ENCODE measurements around the gene DHRS2.
"Not testable (repeated sequence)": the region's sequence is repeated elsewhere in the genome, so short reads cannot be mapped to it uniquely, and the experiment has no call there.

The DHRS2 gene

GRCh38 chr14:23634698-23635412 lies 1.3 kb upstream of the DHRS2 start:
- H3K9me3 ChIP-seq (ENCODE audit: insufficient read depth, low read depth, low read length); H3K27ac ChIP-seq (ENCODE audit: low read depth, low read length); H3K27me3 ChIP-seq (ENCODE audit: insufficient read depth, low read length); H3K4me3 ChIP-seq (ENCODE audit: low read length); H3K9ac ChIP-seq (ENCODE audit: low read depth, low read length); H3K36me3 ChIP-seq (ENCODE audit: insufficient read depth, low read length); H3K4me1 ChIP-seq (ENCODE audit: insufficient read depth, low read length): not testable (repeated sequence)
- WGBS, result 90% methylated on average over 5 of the region's 5 CpGs

- not testable (repeated sequence) for H3K4me1 ChIP-seq (ENCODE audit: insufficient read depth, low read length)
Measured at GRCh38 chr14:23637312-23637654, 1.1 kb downstream of the DHRS2 start.

GRCh38 chr14:23637655-23638413 lies 1.7 kb downstream of the DHRS2 start:
- H3K36me3 ChIP-seq (ENCODE audit: insufficient read depth, low read length); H3K4me3 ChIP-seq (ENCODE audit: low read length); H3K9me3 ChIP-seq (ENCODE audit: insufficient read depth, low read depth, low read length); H3K9ac ChIP-seq (ENCODE audit: low read depth, low read length); H3K27ac ChIP-seq (ENCODE audit: low read depth, low read length); H3K27me3 ChIP-seq (ENCODE audit: insufficient read depth, low read length); H3K4me1 ChIP-seq (ENCODE audit: insufficient read depth, low read length): not testable (repeated sequence)
- WGBS, result 92% methylated on average over 17 of the region's 17 CpGs

More at GRCh38 chr14:23637312-23637654, 1.1 kb downstream of the DHRS2 start:
- not testable (repeated sequence) for H3K36me3 ChIP-seq (ENCODE audit: insufficient read depth, low read length); H3K9me3 ChIP-seq (ENCODE audit: insufficient read depth, low read depth, low read length); H3K27me3 ChIP-seq (ENCODE audit: insufficient read depth, low read length); H3K27ac ChIP-seq (ENCODE audit: low read depth, low read length); H3K4me3 ChIP-seq (ENCODE audit: low read length); H3K9ac ChIP-seq (ENCODE audit: low read depth, low read length)
- 92% methylated on average over 4 of the region's 4 CpGs for WGBS

GRCh38 chr14:23638414-23639047 lies 2.4 kb downstream of the DHRS2 start:
- WGBS, result 83% methylated on average over 8 of the region's 8 CpGs
- no peaks in the 10 kb centered on the region for H3K36me3 ChIP-seq (ENCODE audit: insufficient read depth, low read length)
- H3K4me3 ChIP-seq (ENCODE audit: low read length), result no peak overlapping the region
- H3K9me3 ChIP-seq (ENCODE audit: insufficient read depth, low read depth, low read length), result no peaks in the 10 kb centered on the region
- peaks cover 7% of the 10 kb centered on the region; the same call in 1 of the 2 replicates for H3K4me1 ChIP-seq (ENCODE audit: insufficient read depth, low read length)
- H3K27ac ChIP-seq (ENCODE audit: low read depth, low read length), result no peak overlapping the region
- no peaks in the 10 kb centered on the region for H3K27me3 ChIP-seq (ENCODE audit: insufficient read depth, low read length)
- H3K9ac ChIP-seq (ENCODE audit: low read depth, low read length), result no peak overlapping the region

DNA sequence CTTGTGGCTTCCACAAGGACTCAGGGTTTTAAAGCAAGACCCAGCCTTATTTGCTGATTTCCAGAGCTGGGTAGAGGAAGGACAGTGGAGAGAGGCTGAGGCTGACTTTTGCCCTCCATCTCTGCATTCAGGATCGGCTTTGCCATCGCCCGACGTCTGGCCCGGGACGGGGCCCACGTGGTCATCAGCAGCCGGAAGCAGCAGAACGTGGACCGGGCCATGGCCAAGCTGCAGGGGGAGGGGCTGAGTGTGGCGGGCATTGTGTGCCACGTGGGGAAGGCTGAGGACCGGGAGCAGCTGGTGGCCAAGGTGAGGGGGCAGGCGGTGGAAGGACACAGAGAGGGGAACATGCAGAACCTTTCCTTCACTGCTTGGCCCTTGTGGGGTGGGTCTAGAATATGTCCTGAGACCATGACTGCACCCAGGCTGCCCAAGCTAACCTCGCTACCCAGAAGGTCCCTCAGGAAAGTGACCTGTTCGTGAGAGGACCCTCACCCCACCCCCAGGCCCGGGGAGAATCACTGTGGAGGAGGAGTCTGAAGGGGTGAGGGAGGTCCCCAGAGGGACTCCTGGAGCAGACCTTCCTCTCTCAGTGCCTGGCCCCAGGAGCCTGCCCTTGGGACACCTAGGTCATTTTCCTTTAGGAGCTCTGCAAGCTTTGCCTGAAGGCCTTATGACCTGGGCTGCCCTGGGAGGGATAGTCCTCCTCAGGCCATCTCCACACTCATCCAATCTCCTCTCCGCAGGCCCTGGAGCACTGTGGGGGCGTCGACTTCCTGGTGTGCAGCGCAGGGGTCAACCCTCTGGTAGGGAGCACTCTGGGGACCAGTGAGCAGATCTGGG lies 3.1 kb downstream of the DHRS2 start:
- WGBS, result 86% methylated on average over 19 of the region's 21 CpGs
- no peaks in the 10 kb centered on the region for H3K9me3 ChIP-seq (ENCODE audit: insufficient read depth, low read depth, low read length)
- H3K9ac ChIP-seq (ENCODE audit: low read depth, low read length), result no peak overlapping the region
- H3K4me1 ChIP-seq (ENCODE audit: insufficient read depth, low read length), result peaks cover 7% of the 10 kb centered on the region; the same call in 1 of the 2 replicates
- H3K36me3 ChIP-seq (ENCODE audit: insufficient read depth, low read length), result no peaks in the 10 kb centered on the region
- no peak overlapping the region for H3K4me3 ChIP-seq (ENCODE audit: low read length)
- H3K27ac ChIP-seq (ENCODE audit: low read depth, low read length), result no peak overlapping the region
- H3K27me3 ChIP-seq (ENCODE audit: insufficient read depth, low read length), result no peaks in the 10 kb centered on the region

DNA sequence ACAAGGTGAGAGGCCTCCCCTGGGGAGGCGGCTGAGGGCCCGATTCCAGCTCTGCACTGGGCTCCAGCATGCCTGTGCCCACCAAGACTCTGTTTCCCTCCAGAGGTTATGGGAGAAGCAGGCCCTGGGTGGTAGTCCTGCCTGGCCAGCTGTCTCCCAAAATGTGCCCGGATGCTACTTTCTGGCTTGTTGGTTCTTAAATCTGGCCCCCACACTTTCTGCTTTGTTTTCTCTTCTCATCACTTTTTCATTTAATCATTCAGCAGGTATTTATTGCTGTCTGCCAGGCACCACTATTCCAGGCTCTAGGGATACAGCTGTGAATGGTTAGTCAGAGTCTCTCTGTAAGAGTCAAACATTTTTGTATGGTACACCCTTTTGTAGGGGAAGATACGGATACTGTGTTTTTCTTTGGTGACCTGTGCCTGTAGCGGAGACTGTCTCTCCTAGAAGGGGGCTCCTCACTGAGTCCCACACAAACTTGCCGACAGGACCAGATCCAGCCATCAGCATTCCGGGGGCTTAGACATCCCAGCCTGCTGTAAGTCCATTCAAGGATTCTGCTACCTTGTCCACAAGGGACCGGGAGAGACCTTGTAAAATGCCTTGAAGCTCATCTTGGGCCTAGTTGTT lies 3.8 kb downstream of the DHRS2 start:
- H3K9me3 ChIP-seq (ENCODE audit: insufficient read depth, low read depth, low read length), result no peaks in the 10 kb centered on the region
- no peak overlapping the region for H3K27ac ChIP-seq (ENCODE audit: low read depth, low read length)
- no peak overlapping the region for H3K9ac ChIP-seq (ENCODE audit: low read depth, low read length)
- H3K4me1 ChIP-seq (ENCODE audit: insufficient read depth, low read length), result peaks cover 7% of the 10 kb centered on the region; the same call in 1 of the 2 replicates
- no peaks in the 10 kb centered on the region for H3K27me3 ChIP-seq (ENCODE audit: insufficient read depth, low read length)
- no peaks in the 10 kb centered on the region for H3K36me3 ChIP-seq (ENCODE audit: insufficient read depth, low read length)
- H3K4me3 ChIP-seq (ENCODE audit: low read length), result no peak overlapping the region
- 91% methylated on average over 8 of the region's 8 CpGs for WGBS

DNA sequence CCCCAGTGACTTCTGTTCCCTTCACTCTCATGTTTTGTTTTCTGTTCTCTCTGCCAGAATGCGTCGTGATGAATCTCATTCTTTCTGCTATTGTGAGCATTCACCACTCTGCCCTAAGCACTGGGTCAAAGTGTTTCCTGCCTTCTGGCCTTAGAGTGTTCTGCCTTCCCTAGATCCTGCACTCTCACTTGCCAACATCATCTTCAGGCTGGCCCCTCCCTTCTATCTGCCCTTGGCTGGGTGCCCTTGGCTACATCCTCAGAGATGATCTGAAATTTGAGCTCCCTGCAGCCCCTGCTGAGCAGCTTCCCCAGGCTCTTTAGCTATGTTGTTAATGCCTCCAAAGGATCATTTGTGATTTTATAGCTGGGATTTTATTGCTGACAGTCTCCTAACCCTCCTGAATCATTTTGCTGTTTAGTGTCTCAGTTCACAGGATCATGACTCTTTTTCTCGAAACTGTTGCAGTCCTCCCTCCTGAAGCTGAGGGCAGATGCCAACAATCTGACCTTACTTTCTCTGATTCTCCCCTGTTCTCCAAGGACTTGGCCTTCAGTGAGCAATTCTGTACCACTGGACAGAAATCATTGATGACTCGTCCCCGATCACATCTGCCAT lies 4.5 kb downstream of the DHRS2 start:
- WGBS, result 77% methylated on average over 5 of the region's 5 CpGs
- no peak overlapping the region for H3K27ac ChIP-seq (ENCODE audit: low read depth, low read length)
- H3K4me3 ChIP-seq (ENCODE audit: low read length), result no peak overlapping the region
- no peaks in the 10 kb centered on the region for H3K9me3 ChIP-seq (ENCODE audit: insufficient read depth, low read depth, low read length)
- H3K36me3 ChIP-seq (ENCODE audit: insufficient read depth, low read length), result no peaks in the 10 kb centered on the region
- H3K4me1 ChIP-seq (ENCODE audit: insufficient read depth, low read length), result peaks cover 7% of the 10 kb centered on the region; the same call in 1 of the 2 replicates
- no peak overlapping the region for H3K9ac ChIP-seq (ENCODE audit: low read depth, low read length)
- no peaks in the 10 kb centered on the region for H3K27me3 ChIP-seq (ENCODE audit: insufficient read depth, low read length)

GRCh38 chr14:23641180-23641914 lies 5.2 kb downstream of the DHRS2 start:
- H3K27ac ChIP-seq (ENCODE audit: low read depth, low read length), result no peak overlapping the region

DNA sequence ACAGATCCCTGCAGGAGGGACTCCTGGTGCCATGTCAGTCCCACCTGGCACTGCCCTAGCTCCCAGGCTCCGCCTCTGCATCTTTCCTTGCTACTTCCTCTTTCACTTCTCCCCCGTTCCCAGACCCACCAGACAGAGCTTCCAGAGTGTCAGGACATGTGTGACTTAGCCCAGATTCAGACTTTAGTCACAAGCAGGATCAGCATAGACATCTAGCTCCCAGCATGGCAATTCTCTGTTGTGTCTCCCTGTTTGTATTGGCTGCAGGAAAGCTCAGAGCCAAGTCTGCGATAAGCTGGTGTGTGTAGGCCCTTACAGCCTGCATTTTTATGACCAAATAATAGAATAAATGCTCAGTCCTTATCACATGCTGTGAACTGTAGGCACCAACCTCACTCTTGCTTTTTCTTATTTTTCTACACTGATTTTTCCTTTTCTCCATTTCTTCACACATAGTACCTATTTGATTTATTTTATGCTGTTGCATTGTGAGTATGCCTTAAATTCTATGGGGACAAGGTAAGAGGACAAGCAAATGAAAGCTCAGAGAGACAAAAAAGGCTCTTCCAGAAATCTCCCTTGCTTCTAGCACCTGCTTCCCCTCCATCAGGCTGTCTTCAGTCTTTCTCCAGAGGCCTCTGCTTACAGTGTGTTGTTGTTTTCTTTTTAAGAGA lies 5.9 kb downstream of the DHRS2 start:
- Histone ChIP-seq H3K36me3 (ENCODE audit: insufficient read depth, low read length) (no peaks in the 10 kb centered on the region), H3K9ac (ENCODE audit: low read depth, low read length) (no peak overlapping the region), H3K9me3 (ENCODE audit: insufficient read depth, low read depth, low read length) (no peaks in the 10 kb centered on the region), H3K27me3 (ENCODE audit: insufficient read depth, low read length) (no peaks in the 10 kb centered on the region), H3K4me1 (ENCODE audit: insufficient read depth, low read length) (peaks cover 7% of the 10 kb centered on the region; the same call in 1 of the 2 replicates), H3K4me3 (ENCODE audit: low read length) (no peak overlapping the region), H3K27ac (ENCODE audit: low read depth, low read length) (no peak overlapping the region)
- 86% methylated on average over 3 of the region's 3 CpGs for WGBS

More at GRCh38 chr14:23641180-23641914, 5.2 kb downstream of the DHRS2 start:
- Histone ChIP-seq H3K9ac (ENCODE audit: low read depth, low read length) (no peak overlapping the region), H3K36me3 (ENCODE audit: insufficient read depth, low read length) (no peaks in the 10 kb centered on the region), H3K4me3 (ENCODE audit: low read length) (no peak overlapping the region), H3K4me1 (ENCODE audit: insufficient read depth, low read length) (peaks cover 7% of the 10 kb centered on the region; the same call in 1 of the 2 replicates), H3K27me3 (ENCODE audit: insufficient read depth, low read length) (no peaks in the 10 kb centered on the region), H3K9me3 (ENCODE audit: insufficient read depth, low read depth, low read length) (no peaks in the 10 kb centered on the region)
- WGBS, result 92% methylated on average over 4 of the region's 4 CpGs
